Spinal cord (tissue), 10 donors: ENCODE results near the gene TRIM68. TPM values are rescaled to one million over a fixed set of nuclear protein-coding genes. Genes with fewer than 3 reads are reported as not detected.

Experiments
- DNase-seq, 6 donors: peaks; one replicate each; pipeline versions ENCODE4 v3.0.0 to v3.0.0-alpha.2; 2013 to 2015; ENCODE audit warnings: low spot score in 6 of 6, low read depth in 4 of 6
- H3K27ac ChIP-seq: one replicate; pipeline ENCODE4 v1.5.1; 2013; ENCODE audit warnings: low read depth, low read length, control low read depth
- H3K27me3 ChIP-seq: one replicate; pipeline ENCODE4 v1.6.1; 2013; ENCODE audit warnings: low read length; ENCODE audit not compliant: control insufficient read depth, insufficient read depth
- H3K36me3 ChIP-seq: one replicate; pipeline ENCODE4 v1.6.1; 2013; ENCODE audit warnings: low read length; ENCODE audit not compliant: control insufficient read depth, insufficient read depth
- H3K4me1 ChIP-seq: one replicate; pipeline ENCODE4 v1.6.1; 2013; ENCODE audit warnings: low read length; ENCODE audit not compliant: control insufficient read depth, insufficient read depth
- H3K4me3 ChIP-seq: one replicate; pipeline ENCODE4 v1.5.1; 2013; ENCODE audit warnings: low read depth, low read length, control low read depth
- H3K9me3 ChIP-seq: one replicate; pipeline ENCODE4 v1.6.1; 2013; ENCODE audit warnings: low read length; ENCODE audit not compliant: control insufficient read depth, insufficient read depth
- WGBS: methylation state at CpG from one replicate; pipeline ENCODE4 v1.1.5; 2013; ENCODE audit warnings: missing lambda C conversion rate; ENCODE audit not compliant: insufficient coverage; 5-methylcytosine and 5-hydroxymethylcytosine counted together
- polyA plus RNA-seq, 2 donors: library from polyadenylated mRNA; unstranded; fragments of 120-200 nt; gene quantifications; one replicate each; pipeline ENCODE4 v1.2.1, GENCODE V29; 2013; ENCODE audit not compliant: insufficient read length in 2 of 2
- total RNA-seq, 2 donors: library from RNA; depleted of rRNA in 1 of 2; stranded (reverse); fragments of 120-200 nt in 1 of 2; fragments of >200 nt in 1 of 2; gene quantifications; one replicate each; pipeline versions ENCODE4 v1.2.3 to v1.2.4, GENCODE V29; 2013 to 2014
- donor health status: healthy.

Gene TRIM68
- total and polyA plus RNA-seq, 4 donors, result 11.3 to 16.3 (median 14.8) TPM

- peak in 2 of 6 donors; percentile 1 to 2 for DNase-seq
- H3K9me3 ChIP-seq, result no peaks in the 10 kb centered on the region
- H3K36me3 ChIP-seq, result peaks cover 6% of the 10 kb centered on the region
- H3K27me3 ChIP-seq, result no peaks in the 10 kb centered on the region
- WGBS, result 56% methylated on average over 2 of the region's 6 CpGs
- no peak overlapping the region for H3K27ac ChIP-seq
- peaks cover 5% of the 10 kb centered on the region for H3K4me1 ChIP-seq
- H3K4me3 ChIP-seq, result peak overlapping the region; percentile 85
These were observed 935 bp downstream of the TRIM68 start for GRCh38 chr11:4607096-4607495.

- WGBS, result no CpG with 5 or more reads among the region's 1 CpG
- Histone ChIP-seq H3K27ac (no peak overlapping the region), H3K9me3 (no peaks in the 10 kb centered on the region), H3K4me1 (peaks cover 5% of the 10 kb centered on the region), H3K4me3 (no peak overlapping the region), H3K36me3 (peaks cover 13% of the 10 kb centered on the region), H3K27me3 (no peaks in the 10 kb centered on the region)
- peak in 1 of 6 donors; percentile 5 for DNase-seq
These were observed 1.6 kb downstream of the TRIM68 start for GRCh38 chr11:4606231-4607015.

DNA sequence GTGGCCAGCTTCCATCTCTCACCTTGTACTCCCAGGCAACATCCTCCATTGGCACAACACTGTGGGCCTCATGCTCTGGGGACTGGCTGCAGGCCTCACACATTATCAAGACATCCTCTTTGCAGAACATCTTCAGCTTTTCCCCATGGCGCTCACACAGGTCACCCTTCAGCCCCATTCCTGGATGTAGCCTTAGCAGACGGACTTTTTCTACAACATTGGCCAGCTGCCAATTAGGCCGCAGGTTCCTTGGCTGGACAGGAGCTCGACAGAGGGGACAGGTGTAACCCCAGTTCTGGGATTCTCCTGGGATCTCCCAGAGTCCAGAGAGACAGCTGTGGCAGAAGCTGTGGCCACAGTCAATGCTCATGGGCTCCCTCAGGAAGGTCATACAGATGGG lies 3.0 kb downstream of the TRIM68 start:
- H3K36me3 ChIP-seq, result peaks cover 25% of the 10 kb centered on the region
- H3K4me1 ChIP-seq, result peaks cover 5% of the 10 kb centered on the region
- H3K27me3 ChIP-seq, result no peaks in the 10 kb centered on the region
- H3K27ac ChIP-seq, result no peak overlapping the region
- no peak overlapping the region for H3K4me3 ChIP-seq
- 92% methylated on average over 4 of the region's 4 CpGs for WGBS
- no peaks in the 10 kb centered on the region for H3K9me3 ChIP-seq
- DNase-seq, result no peak

- DNase-seq, result no peak
- no CpG with 5 or more reads among the region's 1 CpG for WGBS
- no peaks in the 10 kb centered on the region for H3K4me1 ChIP-seq
These were observed 14.3 kb downstream of the TRIM68 start, which contains the start of gene OR52I1 for GRCh38 chr11:4593739-4594138. TSS of gene OR52I1 (plus strand) at chr11:4594039. CDS start at chr11:4594039, 0 bp downstream.

DNA sequence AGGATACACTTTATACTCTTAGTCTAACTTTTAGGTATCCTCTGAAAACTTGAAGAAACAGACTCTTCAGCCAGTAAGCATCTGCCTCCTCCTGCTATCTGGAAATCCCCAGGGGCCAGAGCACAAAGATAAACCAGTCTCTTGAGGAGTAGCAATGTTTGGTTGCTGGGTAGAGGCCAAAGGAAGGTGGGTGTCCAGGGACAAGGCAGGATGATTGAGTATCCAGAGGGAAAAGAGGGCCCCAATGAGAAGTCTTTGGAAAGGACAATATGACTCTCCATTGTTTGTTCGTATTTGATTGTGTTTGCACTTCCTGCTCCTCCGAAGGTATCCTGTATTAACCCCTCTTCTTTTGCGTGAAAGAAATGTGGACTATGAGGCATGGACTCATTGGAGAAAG lies 19.0 kb downstream of the TRIM68 start:
- Histone ChIP-seq H3K27ac (no peak overlapping the region), H3K9me3 (no peaks in the 10 kb centered on the region), H3K36me3 (no peaks in the 10 kb centered on the region), H3K27me3 (no peaks in the 10 kb centered on the region), H3K4me3 (no peak overlapping the region), H3K4me1 (no peaks in the 10 kb centered on the region)
- WGBS, result no CpG with 5 or more reads among the region's 3 CpGs
- DNase-seq, result no peak

More at GRCh38 chr11:4593739-4594138, 14.3 kb downstream of the TRIM68 start, which contains the start of gene OR52I1:
- Histone ChIP-seq H3K27ac (no peak within 1 kb of the TSS), H3K27me3 (no peaks in the 10 kb centered on the region), H3K9me3 (no peaks in the 10 kb centered on the region), H3K4me3 (no peak within 1 kb of the TSS), H3K36me3 (no peaks in the 10 kb centered on the region)

DNA sequence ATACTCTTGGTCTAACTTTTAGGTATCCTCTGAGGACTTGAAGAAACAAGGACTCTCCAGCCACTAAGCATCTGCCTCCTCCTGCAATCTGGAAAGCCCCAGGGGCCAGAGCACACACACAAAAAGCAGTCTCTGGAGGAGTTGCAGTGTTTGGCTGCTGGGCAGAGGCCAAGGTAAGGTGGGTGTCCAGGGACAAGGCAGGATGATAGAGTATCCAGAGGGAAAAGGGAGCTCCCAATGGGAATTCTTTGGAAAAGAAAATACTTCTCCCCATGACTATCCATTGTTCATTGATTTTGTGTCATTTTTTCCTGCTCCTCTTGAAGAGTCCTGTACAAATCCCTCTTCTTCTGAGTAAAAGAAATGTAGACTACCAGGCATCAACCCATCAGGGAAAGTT lies 26.6 kb downstream of the TRIM68 start, which contains the start of gene OR52I2:
OR52I2 (plus strand) TSS at position 301 of the 400 bp plus-strand sequence.
- Histone ChIP-seq H3K9me3 (no peaks in the 10 kb centered on the region), H3K36me3 (no peaks in the 10 kb centered on the region), H3K27ac (no peak within 1 kb of the TSS), H3K4me1 (no peaks in the 10 kb centered on the region), H3K27me3 (no peaks in the 10 kb centered on the region), H3K4me3 (no peak within 1 kb of the TSS)
- no peak for DNase-seq

DNA sequence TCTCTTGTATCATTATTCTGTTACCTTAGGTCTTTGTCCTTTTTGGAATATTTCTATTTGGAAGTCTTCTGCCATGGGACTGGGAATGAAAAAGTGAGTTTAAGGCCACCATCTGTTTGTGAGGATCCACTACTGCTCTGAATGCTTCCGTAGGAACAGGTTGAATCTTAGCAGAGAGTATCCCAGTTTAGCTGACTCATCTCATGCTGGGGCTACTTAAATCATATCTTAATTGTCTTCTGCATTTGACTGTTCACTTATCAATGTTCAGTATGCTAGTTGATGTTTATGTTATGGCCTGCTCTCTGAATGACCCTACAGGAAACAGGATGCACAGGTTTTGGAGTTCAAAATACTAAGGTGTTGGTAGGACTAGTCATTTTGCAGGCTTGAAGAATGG lies 27.9 kb downstream of the TRIM68 start:
- Histone ChIP-seq H3K27me3 (no peaks in the 10 kb centered on the region), H3K27ac (no peak overlapping the region), H3K4me3 (no peak overlapping the region), H3K9me3 (no peaks in the 10 kb centered on the region), H3K4me1 (no peaks in the 10 kb centered on the region), H3K36me3 (no peaks in the 10 kb centered on the region)
- DNase-seq, result no peak
- WGBS, result no CpG with 5 or more reads among the region's 1 CpG

GRCh38 chr11:4578624-4579023 lies 29.4 kb downstream of the TRIM68 start:
- no peak for DNase-seq
- Histone ChIP-seq H3K27ac (no peak overlapping the region), H3K4me3 (no peak overlapping the region), H3K36me3 (no peaks in the 10 kb centered on the region), H3K4me1 (no peaks in the 10 kb centered on the region), H3K27me3 (no peaks in the 10 kb centered on the region), H3K9me3 (no peaks in the 10 kb centered on the region)
- WGBS, result 73% methylated on average over 2 of the region's 6 CpGs

- no CpG with 5 or more reads among the region's 2 CpGs for WGBS
- Histone ChIP-seq H3K4me1 (no peaks in the 10 kb centered on the region), H3K36me3 (no peaks in the 10 kb centered on the region), H3K27me3 (no peaks in the 10 kb centered on the region), H3K9me3 (no peaks in the 10 kb centered on the region), H3K27ac (no peak overlapping the region), H3K4me3 (no peak overlapping the region)
- DNase-seq, result no peak
These were observed 30.3 kb downstream of the TRIM68 start for GRCh38 chr11:4577761-4578160.

- Histone ChIP-seq H3K27ac (no peak overlapping the region), H3K27me3 (no peaks in the 10 kb centered on the region), H3K36me3 (no peaks in the 10 kb centered on the region), H3K4me3 (no peak overlapping the region), H3K9me3 (no peaks in the 10 kb centered on the region), H3K4me1 (no peaks in the 10 kb centered on the region)
- no CpG with 5 or more reads among the region's 3 CpGs for WGBS
- DNase-seq, result no peak
These were observed 31.2 kb downstream of the TRIM68 start for GRCh38 chr11:4576880-4577279.
